Activated CD8-positive, alpha-beta memory T cell treated with anti-CD3 and anti-CD28 coated beads, Interleukin-2, amount 10 ng/mL, durations not matched to agents 7 days and 5 days (primary cell): Measurements from ENCODE around the gene ZNF652. TPM values are rescaled to one million over a fixed set of nuclear protein-coding genes. Genes with fewer than 3 reads are reported as not detected.
A peak's percentile ranks its signal among the peaks of the same experiment; 100 is the strongest.

Source experiments
- ATAC-seq: fragments of 150-1000 bp; cut with Tn5 transposase; one replicate; pipeline ENCODE4 v1.10.0; 2021; ENCODE audit warnings: moderate library complexity
- CTCF ChIA-PET: fragments of 350-600 bp; sonication (Branson Sonifier 250); formaldehyde crosslinking; loops from one replicate; lab custom pipeline; 2021; ENCODE audit warnings: antibody characterized with exemption; lab: Charles Lee
- DNase-seq: peaks from one replicate; pipeline ENCODE4 v3.0.0-alpha.2; 2020
- H3K27ac Mint-ChIP-seq: one replicate; pipeline ENCODE4 v1.8.0; 2021; ENCODE audit warnings: mild to moderate bottlenecking, mixed read lengths
- H3K27me3 Mint-ChIP-seq: one replicate; pipeline ENCODE4 v1.8.0; 2021; ENCODE audit warnings: mixed read lengths
- H3K36me3 Mint-ChIP-seq: one replicate; pipeline ENCODE4 v1.8.0; 2021; ENCODE audit warnings: mild to moderate bottlenecking, mixed read lengths
- H3K4me1 Mint-ChIP-seq: one replicate; pipeline ENCODE4 v1.8.0; 2021; ENCODE audit warnings: mixed read lengths
- H3K4me3 Mint-ChIP-seq: one replicate; pipeline ENCODE4 v1.8.0; 2021; ENCODE audit warnings: mild to moderate bottlenecking, moderate library complexity, mixed read lengths
- H3K9me3 Mint-ChIP-seq: one replicate; pipeline ENCODE4 v1.8.0; 2022; ENCODE audit warnings: low read depth, mixed read lengths
- total RNA-seq, 2 experiments: library from RNA; stranded (reverse); gene quantifications; one replicate each; pipeline ENCODE4 v1.2.3, GENCODE V29; 2021

Gene ZNF652
- total RNA-seq, 2 experiments from 2014 or later: 32.2 to 34.4 TPM

DNA sequence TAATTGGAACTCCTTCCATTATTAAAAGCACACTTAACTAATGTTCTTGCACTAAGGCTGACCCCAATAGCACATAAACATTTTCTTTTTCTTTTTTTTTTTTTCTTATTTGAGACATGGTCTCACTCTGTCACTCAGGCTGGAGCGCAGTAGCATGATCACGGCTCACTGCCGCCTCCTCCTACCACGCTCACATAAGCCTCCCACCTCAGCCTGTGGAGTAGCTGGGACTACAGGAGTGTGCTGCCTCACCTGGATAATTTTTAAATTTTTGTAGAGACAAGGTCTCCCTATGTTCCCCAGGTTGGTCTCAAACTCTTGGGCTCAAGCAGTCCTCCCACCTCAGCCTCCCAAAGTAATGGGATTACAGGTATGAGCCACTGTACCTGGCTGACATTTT is 1.2 kb upstream of the ZNF652 start:
- DNase-seq (no peak), ATAC-seq (no peak)
- peaks cover 54% of the 10 kb centered on the region for H3K4me1 Mint-ChIP-seq
- H3K27me3 Mint-ChIP-seq: no peaks in the 10 kb centered on the region
- CTCF ChIA-PET: interaction anchor here (2.3 to 8.4 kb wide), 4 partner anchors 15 to 47 kb away, joined by 7 to 150 read pairs (median 28); no protein-coding TSS in a partner anchor
- H3K9me3 Mint-ChIP-seq: no peaks in the 10 kb centered on the region
- peaks cover 10% of the 10 kb centered on the region for H3K36me3 Mint-ChIP-seq
- H3K27ac Mint-ChIP-seq: no peak overlapping the region
- peak overlapping the region; percentile 81 for H3K4me3 Mint-ChIP-seq

DNA sequence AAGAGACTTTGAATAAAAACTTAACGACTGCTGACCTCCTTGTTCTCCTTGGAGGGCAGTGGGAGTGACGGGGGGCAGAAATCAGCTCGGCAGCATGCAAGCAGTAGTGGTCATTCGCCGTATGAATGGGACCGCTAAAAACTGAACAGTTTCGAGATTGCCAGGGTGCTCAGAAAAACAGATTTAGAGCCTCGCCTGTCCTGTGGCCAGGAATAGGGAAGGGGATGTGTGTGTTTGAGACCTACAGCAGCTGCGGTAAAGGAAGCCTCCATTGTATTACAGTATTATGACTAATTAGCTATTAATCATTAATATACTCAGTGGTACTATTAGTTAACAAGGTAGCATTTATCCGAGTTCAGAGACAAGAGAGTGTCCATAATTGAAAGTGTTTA is 670 bp upstream of the ZNF652 start:
- ATAC-seq: no peak
- Mint-ChIP-seq H3K27me3 (no peaks in the 10 kb centered on the region), H3K36me3 (peaks cover 10% of the 10 kb centered on the region), H3K9me3 (no peaks in the 10 kb centered on the region), H3K27ac (peak overlapping the region; percentile 89), H3K4me3 (peak overlapping the region; percentile 81), H3K4me1 (peaks cover 57% of the 10 kb centered on the region)
- CTCF ChIA-PET: interaction anchor here (0.8 to 7.0 kb wide), 6 partner anchors 14 to 194 kb away, joined by 3 to 45 read pairs (median 6); no protein-coding TSS in a partner anchor
- no peak for DNase-seq

DNA sequence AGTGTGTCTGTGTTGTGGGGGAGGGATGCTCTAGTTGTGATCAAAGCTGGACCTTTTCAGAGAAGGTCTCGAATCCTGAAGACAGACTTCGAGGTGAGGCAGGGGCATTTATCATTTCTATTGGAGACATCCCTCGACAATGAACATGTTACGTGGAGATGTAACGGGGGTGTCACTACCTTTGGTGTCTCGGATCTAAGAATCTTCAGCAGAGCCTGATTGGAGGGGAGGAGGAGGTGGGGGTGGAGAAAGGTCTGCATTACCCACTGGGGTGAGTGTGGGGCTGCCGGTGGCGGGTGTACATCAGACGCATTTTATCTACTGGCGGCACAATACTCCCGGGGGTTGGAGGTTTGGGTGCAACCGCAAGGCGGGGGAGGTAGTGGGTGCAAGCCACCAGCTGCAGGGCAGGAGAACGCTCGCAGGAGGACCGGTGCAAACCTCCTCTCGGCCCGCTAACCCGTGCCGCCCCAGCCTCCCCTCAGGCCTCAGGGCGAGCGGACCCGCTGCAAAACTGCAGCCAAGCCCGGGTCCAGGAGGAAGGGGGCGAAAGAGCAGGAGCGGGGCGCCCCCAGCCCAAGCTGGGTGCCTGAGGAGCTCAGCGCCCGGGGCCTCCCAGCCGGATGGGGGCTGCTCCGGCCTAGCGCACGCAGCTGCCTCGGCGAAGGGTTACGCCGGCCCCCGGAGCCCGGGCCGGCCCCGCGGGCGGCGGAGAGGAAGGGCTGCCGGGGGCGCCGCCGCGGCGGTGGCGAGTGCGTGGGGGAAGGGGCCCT is 735 bp downstream of the ZNF652 start:
- Mint-ChIP-seq H3K27ac (peak overlapping the region; percentile 97), H3K9me3 (no peaks in the 10 kb centered on the region), H3K36me3 (peaks cover 12% of the 10 kb centered on the region), H3K27me3 (no peaks in the 10 kb centered on the region), H3K4me3 (peak overlapping the region; percentile 98), H3K4me1 (peaks cover 63% of the 10 kb centered on the region)
- DNase-seq (peak; percentile 88), ATAC-seq (peak; percentile 65)
- CTCF ChIA-PET: interaction anchor here (1.0 to 7.0 kb wide), 13 partner anchors 8 to 47 kb away, joined by 3 to 45 read pairs (median 10); no protein-coding TSS in a partner anchor

DNA sequence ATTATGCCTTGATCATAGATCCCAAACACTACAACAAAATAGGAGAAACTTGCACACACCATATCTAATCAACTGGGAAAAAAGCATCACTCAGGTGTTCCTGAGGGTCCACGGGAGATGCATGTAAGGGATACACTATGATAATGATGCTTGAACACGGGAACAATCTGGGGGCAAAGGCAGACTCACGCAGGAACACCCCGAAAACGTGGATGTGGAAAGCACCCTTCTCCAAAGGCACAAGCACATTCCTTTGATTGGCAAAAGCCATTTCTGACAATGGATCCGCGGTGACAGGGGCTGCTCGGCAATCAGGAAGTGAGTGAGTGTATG is 1.3 kb downstream of the ZNF652 start:
- Mint-ChIP-seq H3K36me3 (peaks cover 12% of the 10 kb centered on the region), H3K27ac (peak overlapping the region; percentile 97), H3K9me3 (no peaks in the 10 kb centered on the region), H3K4me3 (peak overlapping the region; percentile 98), H3K4me1 (peaks cover 59% of the 10 kb centered on the region), H3K27me3 (no peaks in the 10 kb centered on the region)
- ATAC-seq: peak; percentile 38
- CTCF ChIA-PET: interaction anchor here (1.3 to 7.0 kb wide), 10 partner anchors 9 to 195 kb away, joined by 3 to 45 read pairs (median 14); no protein-coding TSS in a partner anchor
- no peak for DNase-seq

DNA sequence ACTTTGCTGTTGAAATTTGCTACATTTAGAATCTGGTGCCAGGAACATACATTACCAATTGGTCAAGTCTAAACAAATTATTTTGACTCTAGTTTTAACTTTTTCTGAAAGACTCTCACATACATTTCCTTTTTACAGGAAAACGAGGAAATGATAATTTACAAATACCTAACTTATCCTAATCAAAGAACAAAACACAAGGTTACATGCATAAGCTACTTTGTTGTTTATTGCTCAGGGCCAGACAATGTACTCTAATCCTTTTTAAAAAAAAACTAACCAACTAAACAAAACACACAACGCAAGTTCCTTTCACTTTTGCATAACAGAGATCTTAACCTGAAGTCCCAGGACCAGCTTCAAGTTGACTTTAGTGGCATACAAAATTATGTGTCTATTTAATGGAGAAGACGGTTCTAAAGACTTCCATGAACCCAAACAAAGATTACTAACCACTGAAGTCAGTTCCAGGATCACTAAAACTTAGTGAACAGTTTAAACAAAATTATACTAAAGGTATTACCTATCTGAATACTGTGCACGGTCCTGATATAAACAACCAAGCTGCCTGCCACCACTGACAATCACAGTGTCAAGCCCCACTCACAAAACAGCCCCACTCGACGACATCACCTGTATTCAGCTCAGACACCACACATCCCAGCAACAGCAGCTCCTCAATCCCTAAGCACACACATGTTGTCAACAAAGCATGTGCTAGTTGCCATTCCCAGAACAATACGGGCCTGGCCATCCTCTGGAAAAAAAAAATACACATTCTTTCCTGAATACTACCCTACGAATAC is 1.9 kb downstream of the ZNF652 start:
- DNase-seq: no peak
- ATAC-seq: no peak
- Mint-ChIP-seq H3K27ac (peak overlapping the region; percentile 97), H3K9me3 (no peaks in the 10 kb centered on the region), H3K27me3 (no peaks in the 10 kb centered on the region), H3K4me3 (peak overlapping the region; percentile 98), H3K4me1 (peaks cover 53% of the 10 kb centered on the region), H3K36me3 (peaks cover 12% of the 10 kb centered on the region)
- CTCF ChIA-PET: interaction anchor here (1.3 to 7.0 kb wide), 10 partner anchors 9 to 196 kb away, joined by 3 to 45 read pairs (median 14); no protein-coding TSS in a partner anchor

DNA sequence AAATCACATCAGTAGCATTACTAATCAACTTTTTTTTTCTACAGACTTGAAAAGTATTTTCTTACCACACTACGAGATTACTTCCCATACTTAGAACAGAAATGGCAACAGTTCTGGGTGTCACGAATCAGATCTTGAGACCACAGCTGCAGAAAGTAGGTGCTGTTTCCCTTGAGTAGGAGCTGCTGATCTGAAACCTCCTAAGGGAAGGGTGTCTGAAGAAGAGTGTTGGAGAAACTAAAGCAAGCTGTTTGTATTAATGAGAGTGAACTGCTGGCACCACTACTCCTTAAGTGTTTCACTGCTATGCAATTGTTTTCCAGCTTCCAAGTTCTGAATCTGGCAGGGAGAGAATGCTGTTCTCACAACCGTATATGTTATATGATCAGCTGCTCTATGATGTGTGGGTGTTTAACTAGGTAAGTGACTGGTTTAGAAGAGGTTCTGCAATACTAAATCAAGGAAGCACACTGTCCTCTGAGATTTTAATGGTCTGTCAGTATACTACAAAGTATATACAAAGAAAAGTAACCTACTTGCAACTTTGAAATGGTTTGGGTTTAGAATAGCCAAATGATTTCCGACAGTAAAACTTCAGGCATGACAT is 3.3 kb downstream of the ZNF652 start:
- CTCF ChIA-PET: interaction anchor here (1.6 to 7.0 kb wide), 8 partner anchors 10 to 197 kb away, joined by 4 to 45 read pairs (median 16); no protein-coding TSS in a partner anchor
- Mint-ChIP-seq H3K4me3 (peak overlapping the region; percentile 98), H3K27me3 (no peaks in the 10 kb centered on the region), H3K4me1 (peaks cover 47% of the 10 kb centered on the region), H3K9me3 (no peaks in the 10 kb centered on the region), H3K36me3 (peaks cover 12% of the 10 kb centered on the region), H3K27ac (peak overlapping the region; percentile 72)
- ATAC-seq (no peak), DNase-seq (peak; percentile 49)

DNA sequence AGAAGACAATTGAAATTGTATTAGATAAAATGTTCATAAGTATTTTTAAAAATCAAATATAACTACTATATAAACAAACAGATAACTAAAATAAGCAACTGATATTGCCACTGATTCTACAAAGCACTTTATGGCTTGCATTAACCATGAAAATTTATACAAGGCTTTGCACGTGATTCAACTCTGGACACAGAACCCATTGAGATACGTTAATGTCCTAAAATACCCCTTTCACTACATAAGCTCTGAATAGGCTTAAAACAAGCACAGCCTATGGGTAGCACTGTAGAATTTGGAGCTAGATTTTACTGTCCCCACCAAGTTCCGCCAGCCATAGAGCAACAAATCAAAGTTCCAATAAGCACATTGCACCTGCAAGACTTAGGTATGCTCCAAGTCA is 4.5 kb downstream of the ZNF652 start:
- Mint-ChIP-seq H3K27ac (peak overlapping the region; percentile 72), H3K4me1 (peaks cover 53% of the 10 kb centered on the region), H3K4me3 (peak overlapping the region; percentile 3), H3K36me3 (peaks cover 18% of the 10 kb centered on the region), H3K27me3 (no peaks in the 10 kb centered on the region), H3K9me3 (no peaks in the 10 kb centered on the region)
- ATAC-seq (no peak), DNase-seq (no peak)
- CTCF ChIA-PET: interaction anchor here (1.7 to 7.0 kb wide), 5 partner anchors 9 to 139 kb away, joined by 4 to 45 read pairs (median 23); no protein-coding TSS in a partner anchor

DNA sequence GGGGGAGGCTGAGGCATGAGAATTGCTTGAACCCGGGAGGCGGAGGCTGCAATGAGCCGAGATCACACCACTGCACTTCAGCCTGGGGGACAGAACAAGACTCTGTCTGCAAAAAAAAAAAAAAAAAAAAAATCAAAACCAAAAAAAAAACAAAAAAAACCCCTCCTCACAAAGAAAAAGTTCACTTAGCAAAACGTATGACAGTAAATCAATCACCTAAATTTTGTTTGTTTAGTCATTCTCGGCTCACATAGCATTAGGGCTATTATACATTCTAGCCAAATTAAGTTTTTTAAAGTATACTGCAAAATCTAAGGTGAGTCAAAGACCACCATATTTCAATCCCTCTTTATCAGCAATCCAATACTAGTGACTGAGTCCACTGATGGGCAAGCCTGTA is 5.7 kb downstream of the ZNF652 start:
- Mint-ChIP-seq H3K27ac (no peak overlapping the region), H3K9me3 (no peaks in the 10 kb centered on the region), H3K36me3 (peaks cover 19% of the 10 kb centered on the region), H3K4me1 (peaks cover 55% of the 10 kb centered on the region), H3K27me3 (no peaks in the 10 kb centered on the region), H3K4me3 (no peak overlapping the region)
- DNase-seq (no peak), ATAC-seq (no peak)
- CTCF ChIA-PET: interaction anchor here (0.7 to 1.8 kb wide), 3 partner anchors 12 to 63 kb away, joined by 3 to 6 read pairs (median 3); no protein-coding TSS in a partner anchor

DNA sequence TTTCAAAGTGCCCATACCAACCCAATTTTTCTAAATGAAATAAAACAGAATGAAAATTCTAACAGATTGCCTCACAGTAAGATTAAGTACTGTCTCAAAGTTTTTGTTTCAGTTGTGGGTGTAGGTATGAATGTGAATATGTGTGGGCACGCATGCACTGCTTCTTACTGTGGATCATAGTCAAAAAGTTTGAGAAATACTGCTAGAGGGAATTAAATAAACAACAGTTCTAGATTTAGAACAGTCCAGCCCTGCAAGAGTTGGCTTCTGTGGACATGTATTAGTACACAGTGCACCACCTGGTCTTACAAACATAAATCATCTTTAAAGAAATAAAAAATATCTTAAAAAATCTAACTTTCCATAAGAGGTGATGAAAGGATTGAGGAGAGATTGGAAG is 8.4 kb downstream of the ZNF652 start:
- Mint-ChIP-seq H3K4me1 (peaks cover 45% of the 10 kb centered on the region), H3K9me3 (no peaks in the 10 kb centered on the region), H3K27me3 (no peaks in the 10 kb centered on the region), H3K36me3 (peaks cover 22% of the 10 kb centered on the region), H3K4me3 (no peak overlapping the region), H3K27ac (no peak overlapping the region)
- DNase-seq (no peak), ATAC-seq (peak; percentile 60)
- CTCF ChIA-PET: interaction anchor here (0.9 to 1.0 kb wide), 3 partner anchors 11 to 39 kb away, joined by 3 to 4 read pairs (median 3); no protein-coding TSS in a partner anchor

DNA sequence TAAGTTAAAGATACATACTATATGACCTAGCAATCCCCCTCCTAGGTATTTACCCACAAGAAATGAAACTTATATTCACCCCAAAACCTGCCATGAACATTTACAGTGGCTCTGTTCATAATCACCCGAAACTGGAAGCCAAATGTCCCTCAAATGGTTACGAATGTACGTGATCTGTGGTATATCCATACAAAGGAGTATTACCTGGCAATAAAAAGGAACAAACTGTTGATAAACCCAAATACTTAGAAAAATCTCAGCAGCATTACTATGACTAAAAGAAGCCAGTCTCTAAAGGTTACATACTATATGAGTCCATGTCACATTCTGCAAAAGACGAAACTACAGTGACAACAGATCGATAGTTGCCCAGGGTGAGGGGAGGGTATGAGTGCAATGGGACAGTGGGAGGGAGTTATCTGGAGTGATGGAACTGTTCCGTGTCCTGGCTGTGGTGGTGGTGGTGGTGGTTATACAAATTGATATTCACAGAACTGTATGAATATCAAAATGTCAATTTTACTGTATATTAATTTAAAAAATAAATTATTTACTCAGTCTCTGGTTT is 9.4 kb downstream of the ZNF652 start:
- H3K27me3 Mint-ChIP-seq: no peaks in the 10 kb centered on the region
- ATAC-seq: no peak

DNA sequence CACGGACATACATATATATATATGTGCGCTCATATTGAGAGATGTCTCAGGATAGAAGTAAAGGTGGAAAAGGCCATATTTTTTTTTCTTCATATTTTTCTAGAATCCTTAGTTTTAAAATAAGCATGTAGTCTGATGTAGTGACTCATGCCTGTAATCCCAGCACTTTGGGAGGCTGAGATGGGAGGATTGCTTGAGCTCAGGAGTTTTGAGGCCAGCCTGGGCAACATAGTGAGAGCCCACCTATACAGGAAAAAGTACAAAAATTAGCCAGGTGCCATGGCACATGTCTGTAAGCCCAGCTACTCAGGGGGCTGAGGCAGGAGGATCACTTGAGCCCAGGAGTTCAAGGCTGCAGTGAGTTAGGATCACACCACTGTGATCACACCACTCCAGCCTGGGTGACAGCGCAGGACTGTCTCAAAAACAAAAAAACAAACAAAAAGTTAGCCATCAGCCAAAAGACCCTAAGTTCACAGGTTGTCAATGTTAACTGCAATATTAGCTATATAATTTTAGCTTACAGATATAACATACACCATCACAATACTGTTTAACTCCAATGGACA is 10.4 kb downstream of the ZNF652 start:
- CTCF ChIA-PET: interaction anchor here (0.9 to 2.1 kb wide), 2 partner anchors 16 to 42 kb away, joined by 3 to 7 read pairs; no protein-coding TSS in a partner anchor
- peaks cover 50% of the 10 kb centered on the region for H3K4me1 Mint-ChIP-seq
- no peak for DNase-seq
- H3K9me3 Mint-ChIP-seq: no peaks in the 10 kb centered on the region
- H3K4me3 Mint-ChIP-seq: no peak overlapping the region
- H3K36me3 Mint-ChIP-seq: peaks cover 33% of the 10 kb centered on the region
- no peaks in the 10 kb centered on the region for H3K27me3 Mint-ChIP-seq
- H3K27ac Mint-ChIP-seq: no peak overlapping the region
- no peak for ATAC-seq

More for the DNA sequence above, 9.4 kb downstream of the ZNF652 start:
- Mint-ChIP-seq H3K4me3 (no peak overlapping the region), H3K36me3 (peaks cover 30% of the 10 kb centered on the region), H3K9me3 (no peaks in the 10 kb centered on the region), H3K4me1 (peaks cover 44% of the 10 kb centered on the region), H3K27ac (no peak overlapping the region)
- CTCF ChIA-PET: interaction anchor here (0.9 to 2.1 kb wide), 3 partner anchors 15 to 41 kb away, joined by 3 to 7 read pairs (median 3); no protein-coding TSS in a partner anchor
- DNase-seq: no peak

DNA sequence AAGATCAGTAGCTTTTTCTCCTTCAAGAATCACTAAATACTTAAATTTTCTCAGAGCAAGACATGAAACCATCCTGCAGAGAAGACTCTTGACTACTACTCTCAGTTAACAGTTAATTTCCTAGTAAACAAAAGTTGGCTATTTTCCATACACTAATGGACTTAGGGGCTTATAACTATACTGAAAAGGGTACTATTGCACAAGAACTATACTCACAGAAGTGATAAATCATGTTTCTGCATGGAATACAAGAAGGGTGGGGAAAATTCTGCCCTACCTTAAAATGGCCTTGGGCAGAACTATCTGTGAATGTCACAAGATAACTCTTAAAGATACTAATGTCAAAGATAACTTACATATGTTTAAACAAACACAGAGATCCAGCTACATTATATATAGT is 12.5 kb downstream of the ZNF652 start:
- H3K4me3 Mint-ChIP-seq: no peak overlapping the region
- no peak for ATAC-seq
- no peak for DNase-seq
- H3K27ac Mint-ChIP-seq: no peak overlapping the region
- no peaks in the 10 kb centered on the region for H3K27me3 Mint-ChIP-seq
- CTCF ChIA-PET: interaction anchor here (1.0 to 5.1 kb wide), 6 partner anchors 10 to 35 kb away, joined by 3 to 45 read pairs (median 3); partner anchors contain the start of gene ZNF652
- peaks cover 59% of the 10 kb centered on the region for H3K4me1 Mint-ChIP-seq
- no peaks in the 10 kb centered on the region for H3K9me3 Mint-ChIP-seq
- H3K36me3 Mint-ChIP-seq: peaks cover 32% of the 10 kb centered on the region
